Fibroblast of lung (primary cell): Measurements from ENCODE around the gene LENG8.

Experiments
- EZH2 ChIP-seq: IDR thresholded peaks from 2 replicates; pipeline ENCODE4 v1.5.1; 2012; ENCODE audit warnings: low read length, control low read depth, mild to moderate bottlenecking; ENCODE audit errors: missing control alignments
- TF ChIP-seq, protein P1 (sequence below), 2 donors: IDR thresholded peaks in 1 of 2; conservative IDR thresholded peaks in 1 of 2; 1 replicate in 1 of 2; 2 replicates in 1 of 2; pipeline ENCODE4 v1.5.1; 2011 to 2012; ENCODE audit warnings: low read length in 2 of 2, control low read depth in 1 of 2, inconsistent platforms in 1 of 2, low read depth in 1 of 2, mild to moderate bottlenecking in 1 of 2

- TF ChIP-seq, protein P1, sequence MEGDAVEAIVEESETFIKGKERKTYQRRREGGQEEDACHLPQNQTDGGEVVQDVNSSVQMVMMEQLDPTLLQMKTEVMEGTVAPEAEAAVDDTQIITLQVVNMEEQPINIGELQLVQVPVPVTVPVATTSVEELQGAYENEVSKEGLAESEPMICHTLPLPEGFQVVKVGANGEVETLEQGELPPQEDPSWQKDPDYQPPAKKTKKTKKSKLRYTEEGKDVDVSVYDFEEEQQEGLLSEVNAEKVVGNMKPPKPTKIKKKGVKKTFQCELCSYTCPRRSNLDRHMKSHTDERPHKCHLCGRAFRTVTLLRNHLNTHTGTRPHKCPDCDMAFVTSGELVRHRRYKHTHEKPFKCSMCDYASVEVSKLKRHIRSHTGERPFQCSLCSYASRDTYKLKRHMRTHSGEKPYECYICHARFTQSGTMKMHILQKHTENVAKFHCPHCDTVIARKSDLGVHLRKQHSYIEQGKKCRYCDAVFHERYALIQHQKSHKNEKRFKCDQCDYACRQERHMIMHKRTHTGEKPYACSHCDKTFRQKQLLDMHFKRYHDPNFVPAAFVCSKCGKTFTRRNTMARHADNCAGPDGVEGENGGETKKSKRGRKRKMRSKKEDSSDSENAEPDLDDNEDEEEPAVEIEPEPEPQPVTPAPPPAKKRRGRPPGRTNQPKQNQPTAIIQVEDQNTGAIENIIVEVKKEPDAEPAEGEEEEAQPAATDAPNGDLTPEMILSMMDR (conservative IDR thresholded peaks at IDR 0.05 in 1 of 2, IDR thresholded peaks at IDR 0.05 in 1 of 2; ENCODE audit: low read depth in 1 of 2, low read length in 2 of 2) = no peak
- no peak for TF ChIP-seq EZH2
Measured at GRCh38 chr19:54502518-54503048, 53.6 kb downstream of the LENG8 start, which contains the start of gene LAIR2.
